IPS-18a (cell line): Measurements from ENCODE around the gene FLACC1.

Experiments used
- H3K27ac ChIP-seq: one replicate; pipeline ENCODE4 v1.5.1; 2013; ENCODE audit warnings: low read length
- H3K27me3 ChIP-seq: one replicate; pipeline ENCODE4 v1.6.1; 2013; ENCODE audit warnings: mild to moderate bottlenecking, low read length; ENCODE audit not compliant: control insufficient read depth, insufficient read depth
- H3K36me3 ChIP-seq: one replicate; pipeline ENCODE4 v1.6.1; 2013; ENCODE audit warnings: low read depth, low read length; ENCODE audit not compliant: control insufficient read depth
- H3K4me1 ChIP-seq: one replicate; pipeline ENCODE4 v1.6.1; 2013; ENCODE audit warnings: low read depth, low read length; ENCODE audit not compliant: control insufficient read depth
- H3K4me3 ChIP-seq: one replicate; pipeline ENCODE4 v1.5.1; 2013; ENCODE audit warnings: low read length
- H3K9ac ChIP-seq: one replicate; pipeline ENCODE4 v1.6.1; 2013; ENCODE audit warnings: mild to moderate bottlenecking, low read length, moderate library complexity
- H3K9me3 ChIP-seq: one replicate; pipeline ENCODE4 v1.6.1; 2013; ENCODE audit warnings: low read depth, low read length; ENCODE audit not compliant: control insufficient read depth

Gene FLACC1

DNA sequence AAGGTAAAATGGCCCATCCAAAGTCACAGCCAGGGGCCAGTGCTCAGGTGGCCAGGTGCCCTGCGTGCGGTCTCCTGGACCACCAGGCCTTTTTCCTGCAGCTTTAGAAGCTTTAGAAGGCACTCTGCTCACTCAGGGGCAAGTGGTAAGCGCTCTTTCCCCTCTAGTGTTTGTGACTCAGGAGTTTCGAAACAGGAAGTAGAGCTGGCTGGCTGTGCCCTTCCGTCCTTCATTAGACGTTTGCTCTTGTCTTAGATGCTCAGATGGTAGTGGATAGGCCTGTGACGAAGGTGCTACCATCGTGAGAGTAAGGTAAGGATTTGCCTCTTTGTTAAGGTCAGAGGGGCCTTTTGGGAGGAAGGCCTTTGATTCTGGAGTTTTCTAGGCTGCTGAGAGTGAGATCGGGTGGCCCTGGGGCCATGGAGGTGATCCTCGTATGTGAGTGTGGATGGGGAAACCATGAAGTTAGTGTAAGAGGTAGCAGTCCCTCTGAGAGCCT, 96.8 kb downstream of the FLACC1 start, which contains the start of gene CASP8:
TSS of gene CASP8 (plus strand) at position 235 of the 499 bp plus-strand sequence. CDS start 5,951 bp downstream, outside the sequence.
- Histone ChIP-seq H3K36me3 (no peaks in the 10 kb centered on the region), H3K27ac (no peak within 1 kb of the TSS), H3K9me3 (no peaks in the 10 kb centered on the region), H3K4me1 (peaks cover 16% of the 10 kb centered on the region), H3K27me3 (no peaks in the 10 kb centered on the region), H3K9ac (no peak within 1 kb of the TSS), H3K4me3 (no peak within 1 kb of the TSS)

DNA sequence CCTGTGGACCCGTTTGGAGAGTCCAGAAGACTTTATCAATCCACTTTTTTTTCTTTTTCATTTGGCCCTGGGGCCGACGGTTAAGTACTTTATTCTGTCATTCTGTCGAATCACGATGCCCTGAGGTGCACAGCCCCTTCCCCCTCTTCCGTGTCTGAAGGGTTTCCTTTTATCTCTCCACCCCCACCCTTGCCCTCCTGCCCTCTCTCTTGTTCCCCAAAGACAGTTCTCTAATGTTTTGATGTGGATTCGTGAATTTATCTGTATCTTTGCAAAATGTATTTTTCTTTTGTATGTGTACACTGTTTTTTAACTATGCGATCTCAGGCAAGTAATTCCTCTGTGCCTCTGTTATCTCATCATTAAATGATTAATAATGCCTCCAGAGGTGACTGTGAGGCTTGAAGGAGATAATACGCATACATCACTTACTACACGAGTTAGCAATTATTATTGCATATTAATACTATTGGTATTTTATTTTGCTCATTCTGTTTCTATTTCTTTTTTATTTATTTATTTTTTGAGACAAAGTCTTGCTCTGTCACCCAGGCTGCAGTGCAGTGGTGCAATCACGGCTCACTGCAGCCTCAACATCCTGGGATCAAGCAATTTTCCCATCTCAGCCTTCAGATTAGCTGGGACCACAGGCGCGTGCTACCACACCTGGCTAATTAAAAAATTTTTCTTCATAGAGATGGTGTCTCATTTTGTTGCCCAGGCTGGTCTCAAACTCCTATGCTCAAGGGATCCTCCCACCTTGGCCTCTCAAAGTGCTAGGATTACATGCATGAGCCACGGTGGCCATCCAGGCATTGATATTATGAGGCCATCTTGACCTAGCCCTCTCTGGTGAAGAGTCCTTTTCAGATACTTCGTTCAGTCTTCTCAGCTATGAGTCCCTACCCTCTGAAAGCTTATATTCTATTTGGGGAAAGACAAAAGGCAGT, 98.2 kb downstream of the FLACC1 start:
- no peaks in the 10 kb centered on the region for H3K36me3 ChIP-seq
- peak overlapping the region; percentile 78 for H3K27ac ChIP-seq
- H3K4me3 ChIP-seq: peak overlapping the region; percentile 59

DNA sequence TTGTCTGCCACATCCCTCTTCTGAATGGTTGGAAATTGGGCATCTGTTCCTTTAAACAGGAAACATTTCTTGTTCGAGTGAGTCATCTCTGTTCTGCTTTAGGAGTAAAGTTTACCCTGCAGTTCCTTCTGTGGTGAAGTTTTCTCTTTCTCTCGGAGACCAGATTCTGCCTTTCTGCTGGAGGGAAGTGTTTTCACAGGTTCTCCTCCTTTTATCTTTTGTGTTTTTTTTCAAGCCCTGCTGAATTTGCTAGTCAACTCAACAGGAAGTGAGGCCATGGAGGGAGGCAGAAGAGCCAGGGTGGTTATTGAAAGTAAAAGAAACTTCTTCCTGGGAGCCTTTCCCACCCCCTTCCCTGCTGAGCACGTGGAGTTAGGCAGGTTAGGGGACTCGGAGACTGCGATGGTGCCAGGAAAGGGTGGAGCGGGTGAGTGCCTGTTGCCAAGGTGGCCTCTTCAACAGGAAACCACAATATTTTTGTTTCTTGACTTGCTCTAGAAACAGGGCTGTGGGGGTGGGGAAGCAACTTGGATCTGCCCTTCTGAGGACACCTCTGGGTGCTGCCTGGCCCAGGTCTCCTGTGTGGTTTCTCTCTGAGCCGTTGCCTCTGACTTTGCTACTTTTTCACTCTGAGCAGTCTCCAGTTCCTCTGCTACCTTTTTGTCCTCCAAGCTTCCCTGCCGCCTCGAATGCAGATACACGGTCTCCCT, 99.0 kb downstream of the FLACC1 start:
- no peaks in the 10 kb centered on the region for H3K9me3 ChIP-seq
- H3K27me3 ChIP-seq: no peaks in the 10 kb centered on the region
- peak overlapping the region; percentile 66 for H3K9ac ChIP-seq
- peak overlapping the region; percentile 78 for H3K27ac ChIP-seq
- H3K4me3 ChIP-seq: peak overlapping the region; percentile 59
- no peaks in the 10 kb centered on the region for H3K36me3 ChIP-seq
- peaks cover 23% of the 10 kb centered on the region for H3K4me1 ChIP-seq

More for the DNA sequence above, 98.2 kb downstream of the FLACC1 start:
- Histone ChIP-seq H3K9ac (peak overlapping the region; percentile 66), H3K4me1 (peaks cover 23% of the 10 kb centered on the region), H3K27me3 (no peaks in the 10 kb centered on the region), H3K9me3 (no peaks in the 10 kb centered on the region)

DNA sequence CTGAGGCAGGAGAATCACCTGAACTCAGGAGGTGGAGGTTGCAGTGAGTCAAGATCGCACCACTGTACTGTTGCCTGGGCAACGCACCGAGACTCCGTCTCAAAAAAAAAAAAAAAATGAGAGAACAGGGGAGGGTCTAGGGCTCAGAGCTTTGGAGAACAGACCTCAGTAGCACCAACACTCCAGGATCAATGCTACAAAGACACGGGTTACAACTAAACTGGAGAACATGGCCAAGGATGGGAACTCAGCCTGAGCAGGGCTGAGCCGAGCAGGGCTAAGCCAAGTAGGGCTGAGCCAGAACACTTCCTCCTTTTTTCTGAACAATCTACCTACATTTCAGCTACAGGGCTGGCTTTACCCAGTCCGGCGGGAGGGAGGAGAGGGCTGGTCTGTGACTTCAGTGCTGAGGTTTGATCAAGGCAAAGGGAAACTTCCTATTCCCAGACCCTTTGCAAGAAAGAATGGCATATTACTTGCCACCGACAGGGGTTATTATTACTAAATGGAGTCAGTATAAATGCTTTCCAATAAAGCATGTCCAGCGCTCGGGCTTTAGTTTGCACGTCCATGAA, 99.7 kb downstream of the FLACC1 start:
- peak overlapping the region; percentile 66 for H3K9ac ChIP-seq
- H3K27me3 ChIP-seq: no peaks in the 10 kb centered on the region
- peak overlapping the region; percentile 59 for H3K4me3 ChIP-seq
- no peaks in the 10 kb centered on the region for H3K9me3 ChIP-seq
- no peaks in the 10 kb centered on the region for H3K36me3 ChIP-seq
- H3K27ac ChIP-seq: peak overlapping the region; percentile 78
- peaks cover 23% of the 10 kb centered on the region for H3K4me1 ChIP-seq

DNA sequence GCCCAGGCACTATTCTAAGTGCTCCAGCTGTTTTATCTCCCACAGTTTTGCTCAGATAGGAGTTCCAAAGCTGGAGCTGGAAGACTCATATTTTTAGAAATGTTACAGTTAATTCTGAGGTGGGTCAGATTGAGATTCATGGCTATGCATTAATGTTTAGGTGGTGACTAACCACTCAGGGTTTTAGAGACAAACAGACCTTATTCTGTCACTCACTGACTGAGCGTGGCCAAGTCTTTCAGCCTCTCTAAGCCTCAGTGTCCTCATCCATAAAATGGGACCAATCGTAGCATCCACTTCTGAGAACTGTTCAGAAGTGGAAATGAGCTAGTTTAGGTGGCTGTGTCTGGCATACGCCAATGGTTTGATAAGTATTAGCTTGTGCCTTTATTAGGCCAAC, 101.1 kb downstream of the FLACC1 start:
- H3K4me1 ChIP-seq: peaks cover 23% of the 10 kb centered on the region
- no peaks in the 10 kb centered on the region for H3K9me3 ChIP-seq
- H3K36me3 ChIP-seq: no peaks in the 10 kb centered on the region
- no peak overlapping the region for H3K4me3 ChIP-seq
- H3K27me3 ChIP-seq: no peaks in the 10 kb centered on the region
- no peak overlapping the region for H3K27ac ChIP-seq
- no peak overlapping the region for H3K9ac ChIP-seq

DNA sequence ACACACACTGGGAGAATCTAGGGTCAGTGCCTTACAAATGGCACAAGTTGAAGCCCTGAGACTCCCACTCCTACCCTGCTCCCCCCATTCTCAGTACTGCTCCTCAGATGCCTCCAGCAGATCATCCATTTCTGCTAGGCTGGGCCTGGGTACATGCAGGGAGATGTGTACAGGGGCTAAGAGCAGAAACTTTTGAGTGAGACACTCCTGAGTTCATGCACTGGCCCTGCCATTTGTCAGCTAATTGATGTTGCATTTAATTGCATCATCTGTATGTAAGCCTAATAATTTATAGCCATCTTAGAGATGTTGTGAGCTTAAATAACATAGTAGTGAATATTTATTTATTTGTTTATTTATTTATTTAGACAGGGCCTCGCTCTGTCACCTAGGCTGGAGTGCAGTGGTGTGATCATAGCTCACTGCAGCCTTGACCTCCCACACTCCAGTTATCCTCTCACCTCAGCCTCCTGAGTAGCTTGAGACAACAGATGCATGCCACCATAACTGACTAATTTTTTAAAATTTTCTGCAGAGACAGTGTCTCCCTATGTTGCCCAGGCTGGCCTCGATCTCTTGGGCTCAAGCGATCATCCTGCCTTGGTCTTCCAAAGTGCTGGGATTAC, 101.6 kb downstream of the FLACC1 start:
- Histone ChIP-seq H3K4me3 (no peak overlapping the region), H3K4me1 (peaks cover 23% of the 10 kb centered on the region), H3K9me3 (no peaks in the 10 kb centered on the region), H3K27me3 (no peaks in the 10 kb centered on the region), H3K36me3 (no peaks in the 10 kb centered on the region), H3K27ac (no peak overlapping the region), H3K9ac (no peak overlapping the region)

DNA sequence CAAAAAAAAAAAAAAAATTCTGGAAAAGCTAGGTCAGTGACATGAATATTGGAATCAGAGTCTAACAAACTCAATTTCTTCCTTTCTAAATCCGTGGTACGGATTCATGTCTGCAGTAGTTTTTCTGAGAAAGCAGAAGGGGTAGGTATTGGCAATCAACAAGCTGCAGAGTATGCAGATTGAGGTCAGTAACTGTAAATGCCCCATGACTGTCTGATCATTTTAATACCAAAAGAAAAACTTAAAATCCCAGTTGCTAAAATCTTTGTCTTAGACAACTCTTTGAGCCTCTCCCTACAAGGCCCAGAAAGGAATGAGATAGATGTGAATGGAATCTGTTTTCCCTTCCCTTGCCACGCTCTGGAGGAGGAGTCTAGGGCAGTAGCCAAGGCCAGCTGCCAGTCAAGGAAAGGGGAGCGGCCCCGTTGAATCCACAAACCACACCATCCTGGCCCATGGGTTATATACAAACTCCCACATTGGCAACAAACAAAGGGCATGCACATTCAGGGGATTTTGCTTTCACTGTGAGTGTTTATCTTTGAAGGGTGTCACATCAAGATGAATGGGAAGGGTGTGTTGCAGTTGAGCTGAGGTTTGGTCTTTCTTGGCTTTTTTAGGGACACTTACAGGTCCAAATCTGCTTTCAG, 102.9 kb downstream of the FLACC1 start:
- H3K36me3 ChIP-seq: no peaks in the 10 kb centered on the region
- no peak overlapping the region for H3K9ac ChIP-seq
- no peaks in the 10 kb centered on the region for H3K27me3 ChIP-seq
- H3K27ac ChIP-seq: no peak overlapping the region
- no peaks in the 10 kb centered on the region for H3K9me3 ChIP-seq
- no peak overlapping the region for H3K4me3 ChIP-seq
- H3K4me1 ChIP-seq: peaks cover 23% of the 10 kb centered on the region

DNA sequence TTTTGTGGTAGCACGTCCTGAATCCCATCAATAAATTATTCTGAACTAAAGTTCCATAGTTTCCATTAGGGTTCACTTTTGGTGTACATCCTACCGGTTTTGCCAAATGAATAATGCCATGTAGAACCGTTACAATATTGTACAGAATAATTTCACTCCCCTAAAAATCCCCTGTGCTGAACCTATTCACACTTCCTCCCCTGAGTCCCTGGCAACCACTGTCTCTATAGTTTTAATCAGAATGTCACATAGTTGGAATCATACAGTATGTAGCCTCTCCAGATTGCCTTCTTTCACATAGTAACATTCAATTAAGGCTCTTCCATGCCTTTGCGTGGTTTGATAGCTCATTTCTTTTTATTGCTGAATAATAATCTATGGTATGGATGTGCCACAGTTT, 106.4 kb downstream of the FLACC1 start:
- H3K4me3 ChIP-seq: no peak overlapping the region
- peaks cover 7% of the 10 kb centered on the region for H3K4me1 ChIP-seq
- H3K27me3 ChIP-seq: no peaks in the 10 kb centered on the region
- no peak overlapping the region for H3K27ac ChIP-seq
- H3K9me3 ChIP-seq: no peaks in the 10 kb centered on the region
- H3K9ac ChIP-seq: no peak overlapping the region
- H3K36me3 ChIP-seq: no peaks in the 10 kb centered on the region

DNA sequence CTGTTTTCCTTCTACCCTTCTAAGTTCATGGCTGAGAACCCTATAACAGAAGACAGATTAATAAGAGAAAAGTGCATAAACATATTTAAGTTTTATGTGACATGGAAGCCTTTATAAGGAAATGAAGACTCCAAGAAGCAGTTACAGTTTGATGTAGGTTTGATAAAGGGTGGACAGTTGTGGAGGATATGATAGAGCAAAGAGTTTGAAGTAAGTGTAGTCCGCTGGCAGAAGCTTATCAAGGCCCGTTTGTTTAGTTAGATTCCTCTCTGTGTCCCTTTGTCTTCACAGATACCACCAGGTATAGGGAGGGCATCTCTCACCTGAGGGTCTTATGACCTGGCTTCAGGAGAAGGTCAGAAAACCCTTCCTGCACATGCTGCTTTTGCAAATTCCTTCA, 107.3 kb downstream of the FLACC1 start:
- Histone ChIP-seq H3K36me3 (no peaks in the 10 kb centered on the region), H3K9ac (no peak overlapping the region), H3K4me1 (peaks cover 7% of the 10 kb centered on the region), H3K9me3 (no peaks in the 10 kb centered on the region), H3K27me3 (no peaks in the 10 kb centered on the region), H3K27ac (no peak overlapping the region), H3K4me3 (no peak overlapping the region)

DNA sequence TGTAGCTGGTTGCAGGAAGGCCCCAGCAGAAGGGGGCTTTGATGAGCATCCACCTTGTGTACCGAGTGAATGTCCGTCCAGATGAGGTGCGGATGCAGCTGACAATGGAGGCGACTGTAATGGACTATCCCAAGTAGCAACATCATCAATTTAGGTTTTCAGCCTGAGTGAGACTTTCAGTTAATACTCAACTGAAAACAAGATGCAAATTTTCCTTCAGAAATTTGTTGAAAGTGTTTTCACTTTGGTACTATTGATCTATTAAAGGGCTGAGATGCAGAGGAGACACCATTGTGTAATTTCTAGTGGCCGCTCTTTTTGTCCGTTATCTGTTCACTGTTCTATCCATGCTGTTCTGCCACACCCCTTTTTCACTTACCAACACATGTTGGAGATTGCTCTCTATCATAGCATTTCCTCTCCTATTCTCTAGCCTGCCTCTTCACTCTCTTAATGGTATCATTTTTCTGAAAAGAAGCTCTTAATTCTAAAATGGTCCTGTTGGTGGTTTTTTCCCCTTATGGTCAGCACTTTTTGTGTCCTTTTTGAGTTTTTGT, 108.8 kb downstream of the FLACC1 start:
- Histone ChIP-seq H3K4me3 (no peak overlapping the region), H3K9ac (no peak overlapping the region), H3K27me3 (no peaks in the 10 kb centered on the region), H3K9me3 (no peaks in the 10 kb centered on the region), H3K4me1 (no peaks in the 10 kb centered on the region), H3K36me3 (no peaks in the 10 kb centered on the region), H3K27ac (no peak overlapping the region)
